ENCODE measurements around the gene RBM15B. TPM values are rescaled to one million over a fixed set of nuclear protein-coding genes. Genes with fewer than 3 reads are reported as not detected.

RBM15B gene
- total RNA-seq = 33.0 and 43.6 TPM in 2 replicates

GRCh38 chr3:51391075-51391565 is at the start of gene RBM15B:
TSS of gene RBM15B (plus strand) at chr3:51391285. CDS start at chr3:51391400, 115 bp downstream.

GRCh38 chr3:51384726-51385473 is 6.2 kb upstream of the RBM15B start, which contains the start of gene MANF:
TSS of gene MANF (plus strand) at chr3:51385291. CDS start at chr3:51385343, 52 bp downstream.

Other genes with a start within 250 kb of the RBM15B start
- gene MANF, start 6.0 kb upstream of the RBM15B start, total RNA-seq = 100 and 187 TPM in 2 replicates
- 10.5 and 11.6 TPM in 2 replicates for gene DCAF1, start 108.7 kb downstream of the RBM15B start, total RNA-seq
- gene RAD54L2, start 147.4 kb downstream of the RBM15B start, total RNA-seq = 11.6 and 13.3 TPM in 2 replicates